Stimulated activated CD8-positive, alpha-beta memory T cell treated with anti-CD3 and anti-CD28 coated beads, Interleukin-12 subunit alpha, Interleukin-12 subunit beta, amount 100 ng/mL, for 24 hours (primary cell): ENCODE data around the gene RAB6C.
"Not testable (repeated sequence)": the region's sequence is repeated elsewhere in the genome, so short reads cannot be mapped to it uniquely, and the experiment has no call there.

ENCODE experiments used
- DNase-seq: peaks from one replicate; pipeline ENCODE4 v3.0.0-alpha.2; 2020; ENCODE audit errors: extremely low read depth

Gene RAB6C

DNA sequence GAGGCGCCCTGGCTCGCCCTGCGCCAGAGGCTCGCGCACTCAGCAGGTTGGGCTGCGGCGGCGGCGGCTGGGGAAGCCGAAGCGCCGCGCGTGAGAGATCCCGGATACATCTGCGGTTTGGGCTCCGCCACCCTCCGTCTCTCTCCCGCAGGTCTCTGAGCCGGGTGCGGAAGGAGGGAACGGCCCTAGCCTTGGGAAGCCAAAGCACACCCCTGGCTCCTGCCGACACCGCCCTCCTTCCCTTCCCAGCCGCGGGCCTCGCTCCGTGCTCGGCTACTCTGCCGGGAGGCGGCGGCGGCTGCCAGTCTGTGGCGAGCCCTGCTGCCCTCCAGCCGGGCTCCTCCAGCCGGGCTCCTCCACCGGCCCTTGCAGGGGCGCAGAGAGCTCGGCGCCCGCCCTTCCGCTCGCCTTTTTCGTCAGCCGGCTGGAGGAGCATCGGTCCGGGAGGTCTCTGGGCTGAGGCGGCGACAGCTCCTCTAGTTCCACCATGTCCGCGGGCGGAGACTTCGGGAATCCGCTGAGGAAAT is at the start of gene RAB6C:
RAB6C (plus strand) TSS at position 38 of the 527 bp plus-strand sequence; CDS start at position 488, 450 bp downstream.
- not testable (repeated sequence) for DNase-seq

DNA sequence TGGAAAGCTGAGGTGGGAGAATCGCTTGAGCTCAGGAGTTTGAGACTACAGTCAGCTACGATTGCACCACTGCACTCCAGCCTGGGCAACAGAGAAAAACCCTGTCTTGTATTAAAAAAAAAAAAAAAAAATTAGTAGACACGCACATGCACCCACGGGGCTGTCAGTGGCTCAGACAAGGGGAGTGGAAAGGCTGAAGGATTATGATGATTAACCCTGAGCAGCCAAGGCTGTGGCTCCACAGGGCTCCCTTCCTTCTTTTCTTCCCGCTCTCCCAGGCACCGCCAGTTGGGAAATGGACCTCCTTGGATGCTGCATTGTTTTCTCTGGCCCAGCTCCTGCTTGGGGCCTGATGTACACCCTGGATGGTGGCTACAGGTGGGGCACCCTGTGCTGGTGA is 49.0 kb upstream of the RAB6C start:
- DNase-seq: no peak

DNA sequence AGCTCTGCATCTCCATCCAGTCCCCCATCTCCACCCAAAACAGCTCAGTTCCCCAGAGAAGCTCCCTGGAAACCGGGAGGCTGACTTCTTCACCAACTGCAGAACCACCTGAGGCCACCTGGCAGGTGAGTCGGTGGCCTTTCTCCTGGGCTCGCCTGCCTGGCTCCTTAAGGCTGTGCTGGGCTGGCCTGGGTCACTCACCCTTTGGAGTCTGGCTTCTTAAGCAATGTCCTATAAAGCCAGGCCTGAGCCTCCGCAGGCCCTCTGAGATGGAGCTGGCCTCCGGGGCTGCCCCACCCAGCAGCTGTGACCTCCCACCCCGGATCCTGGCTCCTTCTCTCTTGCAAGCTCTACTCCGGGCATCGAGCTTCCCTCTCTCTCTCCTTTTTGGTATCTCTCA is 46.1 kb upstream of the RAB6C start:
- not testable (repeated sequence) for DNase-seq

DNA sequence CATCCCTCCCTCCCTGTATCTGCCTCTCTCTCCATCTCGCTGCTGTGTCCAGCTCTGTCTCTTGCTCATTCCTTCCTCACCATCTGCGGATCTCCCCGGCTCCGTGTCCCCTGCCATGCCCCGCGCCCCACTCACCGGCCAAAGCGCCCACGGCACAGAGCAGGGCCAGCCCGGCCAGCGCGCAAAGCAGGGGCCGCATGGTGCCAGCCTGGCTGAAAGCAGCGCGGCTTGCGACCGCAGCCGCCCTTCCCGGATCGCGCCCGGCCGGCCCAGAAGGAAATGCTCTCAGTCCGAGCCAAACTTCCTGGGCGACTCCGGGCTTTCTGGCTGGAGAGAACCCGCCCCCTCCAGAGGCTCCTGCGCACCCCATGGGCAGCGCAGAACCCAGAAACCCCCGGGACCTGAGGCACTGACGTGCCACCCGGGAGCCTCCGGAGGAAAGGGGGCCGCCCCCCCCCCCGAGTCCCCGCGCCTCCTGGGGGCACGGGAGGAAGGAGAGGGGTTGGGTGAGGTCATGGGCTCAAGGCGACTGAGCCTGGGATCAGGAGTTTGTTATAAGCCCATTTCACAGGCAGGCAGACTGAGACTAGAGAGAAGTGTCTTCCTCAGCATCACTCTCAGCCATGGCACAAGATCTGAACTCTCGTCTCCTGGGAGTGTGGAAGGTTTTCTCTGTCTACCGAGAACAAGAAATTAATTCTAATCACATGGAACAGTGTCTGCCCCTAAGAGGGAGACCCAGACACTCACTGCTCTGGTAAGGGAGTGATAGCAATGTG is 45.2 kb upstream of the RAB6C start:
- DNase-seq: no peak

DNA sequence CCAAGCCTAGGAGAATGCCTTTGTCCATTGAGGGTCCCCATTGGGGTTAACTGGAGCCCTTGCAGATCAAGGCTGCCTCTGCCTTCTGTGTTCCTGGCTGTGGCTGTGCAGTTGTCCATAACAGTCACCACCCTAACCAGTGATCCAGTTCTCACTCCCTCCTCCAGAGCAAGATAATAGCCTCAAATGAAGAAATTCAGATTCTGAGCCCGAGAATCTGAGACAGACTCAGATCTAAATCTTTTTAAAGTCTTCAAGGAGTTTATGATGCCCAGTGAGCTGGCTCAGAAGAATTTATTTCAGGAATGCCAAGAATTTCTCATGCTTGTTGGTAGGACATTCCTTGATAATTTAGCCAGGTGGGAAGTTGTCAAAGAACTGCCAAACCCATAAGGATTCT is 44.3 kb upstream of the RAB6C start:
- DNase-seq: no peak

DNA sequence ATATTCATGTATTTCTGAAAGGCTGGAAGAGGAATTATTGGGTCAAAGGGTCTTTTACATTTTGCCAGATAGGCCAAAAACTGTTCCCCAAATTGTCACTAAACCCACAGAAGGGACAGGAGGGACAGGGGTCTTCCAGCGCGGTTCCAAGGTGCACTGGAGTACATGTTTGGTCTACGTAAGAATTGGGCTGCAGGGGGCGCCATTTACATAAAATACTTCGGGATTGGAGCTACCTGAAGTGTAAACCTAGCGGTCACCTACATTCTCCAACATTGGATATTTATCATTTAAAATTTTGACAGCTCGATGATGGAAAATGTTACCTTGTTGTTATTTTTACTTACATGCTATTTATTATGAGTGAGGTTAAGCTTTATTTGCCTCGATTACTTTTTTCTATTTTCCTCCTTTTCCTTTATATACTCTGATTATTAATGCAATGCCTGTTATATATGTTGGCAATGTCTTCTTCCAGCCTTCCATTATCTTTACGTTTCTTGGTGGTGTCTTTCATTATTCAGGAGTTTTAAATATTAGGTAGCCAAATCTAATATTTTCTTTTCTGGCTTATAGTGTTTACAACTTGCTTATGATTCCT is 43.0 kb upstream of the RAB6C start:
- no peak for DNase-seq

DNA sequence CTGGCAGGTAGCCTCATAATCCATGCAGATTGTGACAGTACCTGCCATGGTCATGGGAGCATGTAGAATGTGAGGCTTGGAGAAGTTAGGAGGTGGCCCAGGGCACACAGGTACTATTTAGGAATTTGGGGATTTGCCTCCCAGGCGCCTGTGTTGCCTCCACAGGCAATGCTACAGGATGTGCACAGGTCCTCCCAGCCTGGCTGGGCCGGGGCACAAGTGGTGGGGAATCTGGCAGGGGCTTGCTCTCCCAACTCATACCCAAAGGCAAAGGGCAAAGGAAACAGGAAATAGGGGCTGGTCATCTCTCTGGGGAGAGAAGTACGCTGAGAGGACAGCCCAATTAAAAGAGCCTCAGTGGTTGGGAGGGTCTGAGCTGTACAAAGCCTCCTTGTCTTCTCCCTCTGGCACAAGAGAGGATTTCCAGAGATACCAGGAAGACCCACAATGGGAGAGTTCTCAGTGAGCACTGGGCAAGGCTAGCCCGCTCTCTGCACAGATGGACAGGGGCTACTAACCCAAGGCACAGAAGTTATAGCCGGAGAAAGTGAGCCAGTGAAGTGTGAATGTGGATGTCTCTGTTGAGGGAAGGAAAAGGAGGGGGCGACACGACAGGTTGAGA is 40.5 kb upstream of the RAB6C start:
- DNase-seq: not testable (repeated sequence)

DNA sequence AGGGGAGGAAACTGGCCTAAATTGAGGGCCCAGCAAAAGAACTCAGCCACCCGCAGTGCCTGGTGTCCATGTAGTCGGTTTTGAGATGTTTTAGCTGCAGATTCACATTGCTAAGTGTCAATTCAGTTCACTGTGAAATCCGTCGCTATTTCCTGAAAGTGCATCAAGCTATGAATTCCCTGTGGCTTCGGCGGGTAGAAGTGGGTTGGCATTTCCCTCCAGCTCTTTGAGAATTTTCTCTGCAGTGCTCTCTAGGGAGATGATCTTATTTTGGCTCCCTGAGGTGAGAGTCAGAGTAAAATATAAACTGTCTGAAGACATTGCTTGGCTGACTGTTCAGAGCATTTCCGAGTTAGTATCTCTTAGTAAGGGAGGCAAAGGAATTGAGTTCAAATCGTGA is 36.0 kb upstream of the RAB6C start:
- not testable (repeated sequence) for DNase-seq

DNA sequence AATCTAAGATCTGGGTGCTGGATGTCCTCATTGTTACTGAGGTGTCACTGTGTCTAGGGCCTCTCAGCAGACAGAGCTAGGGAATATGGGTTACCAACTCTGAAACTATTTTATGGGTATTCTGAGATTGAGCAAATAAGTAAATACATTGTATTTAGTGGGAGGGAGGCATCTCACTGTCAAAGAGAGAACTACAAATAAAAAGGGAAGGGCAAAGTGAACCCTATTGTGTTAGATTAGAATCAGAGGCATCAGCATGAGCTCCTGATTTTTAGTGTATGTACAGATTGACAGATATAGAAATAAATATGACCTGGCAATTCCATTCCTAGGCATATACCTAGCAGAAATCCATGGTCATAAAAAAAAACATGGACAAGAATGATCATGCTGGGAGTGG is 33.9 kb upstream of the RAB6C start:
- DNase-seq: no peak

DNA sequence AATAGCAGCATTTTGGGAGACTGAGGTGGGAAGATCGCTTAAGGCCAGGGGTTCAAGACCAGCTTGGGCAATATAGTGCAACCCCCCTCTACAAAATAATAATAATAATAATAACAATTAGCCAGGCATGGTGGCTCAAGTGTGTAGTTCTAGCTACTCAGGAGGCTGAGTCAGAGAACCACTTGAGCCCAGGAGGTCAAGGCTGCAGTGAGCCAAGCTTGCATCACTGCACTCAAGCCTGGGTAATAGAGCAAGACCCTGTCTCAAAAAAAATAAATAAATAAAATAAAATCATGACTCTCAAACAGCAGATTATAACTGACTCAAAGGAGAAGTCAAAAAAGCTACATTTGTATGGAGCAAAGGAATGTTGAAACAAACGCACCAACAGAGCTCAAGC is 31.8 kb upstream of the RAB6C start:
- DNase-seq: not testable (repeated sequence)

DNA sequence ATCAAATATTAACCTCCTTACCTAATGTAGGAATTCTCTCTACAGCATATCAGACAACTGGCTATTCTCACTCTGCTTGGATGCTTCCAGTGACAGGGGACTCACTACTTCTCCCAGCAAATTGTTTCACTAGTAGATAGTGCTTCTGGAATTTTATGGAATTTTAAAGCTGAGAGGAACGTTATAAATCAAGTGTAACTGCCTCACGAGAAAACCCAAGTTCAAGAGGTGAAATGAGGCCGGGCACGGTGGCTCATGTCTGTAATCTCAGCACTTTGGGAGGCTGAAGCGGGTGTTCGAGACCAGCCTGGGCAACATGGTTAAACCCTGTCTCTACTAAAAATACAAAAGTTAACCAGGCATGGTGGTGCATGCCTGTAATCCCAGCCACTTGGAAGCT is 23.3 kb upstream of the RAB6C start:
- not testable (repeated sequence) for DNase-seq

DNA sequence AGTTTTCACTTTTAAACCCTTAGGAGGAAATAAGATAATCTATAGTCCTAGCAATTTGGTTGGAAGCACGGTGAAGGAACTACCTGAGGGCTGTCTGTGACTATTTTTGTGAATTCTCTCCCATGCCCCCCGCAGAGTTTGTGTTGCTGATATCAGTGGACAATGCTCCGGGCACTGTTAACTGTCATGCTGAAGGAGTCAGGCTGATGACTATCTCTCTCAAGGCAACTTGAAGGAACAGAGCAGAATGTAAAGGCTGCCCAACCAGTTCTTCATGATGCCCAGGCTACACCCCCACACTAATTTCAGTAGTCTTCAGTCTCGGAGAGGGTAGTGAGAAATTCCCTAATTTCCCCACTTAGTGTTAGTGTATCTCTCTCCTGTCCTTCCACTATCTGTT is 21.6 kb upstream of the RAB6C start:
- no peak for DNase-seq

DNA sequence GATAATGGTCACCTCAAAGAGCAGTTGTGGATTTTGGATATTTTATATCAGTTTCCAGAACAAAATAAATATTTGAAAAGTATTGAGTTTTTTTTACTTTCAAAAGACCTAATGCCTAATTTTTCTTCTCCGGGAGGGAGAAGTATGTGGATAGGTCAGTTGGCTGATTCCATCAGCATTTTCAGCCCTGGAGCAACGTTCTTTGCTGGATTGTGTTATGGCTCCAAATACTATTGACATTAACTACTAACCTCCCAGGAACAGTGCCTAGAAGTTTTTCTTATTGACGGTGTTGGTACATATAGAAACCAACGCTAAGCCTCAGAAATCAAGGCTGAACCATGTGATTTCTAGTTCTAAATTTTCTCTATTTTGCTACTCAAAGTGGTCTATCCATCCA is 20.7 kb upstream of the RAB6C start:
- not testable (repeated sequence) for DNase-seq

DNA sequence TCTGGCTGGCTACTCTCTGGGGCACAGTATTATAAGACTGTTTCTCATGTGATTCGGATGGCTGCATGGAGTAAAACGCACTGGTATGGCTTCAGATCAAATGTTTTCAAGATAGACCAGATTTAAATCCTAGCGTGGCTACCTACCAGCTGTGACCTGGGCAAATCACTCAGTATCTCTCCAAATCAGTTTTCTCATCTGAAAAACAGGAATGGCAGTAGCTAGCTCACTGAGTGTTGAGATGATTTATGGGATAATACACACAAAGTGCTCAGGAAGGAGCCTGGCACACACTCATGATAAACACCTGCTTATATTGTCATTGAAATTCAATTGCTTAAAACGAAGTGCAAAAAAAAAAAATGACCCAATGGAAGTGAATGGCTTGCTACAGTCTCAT is 10.9 kb upstream of the RAB6C start:
- DNase-seq: not testable (repeated sequence)

DNA sequence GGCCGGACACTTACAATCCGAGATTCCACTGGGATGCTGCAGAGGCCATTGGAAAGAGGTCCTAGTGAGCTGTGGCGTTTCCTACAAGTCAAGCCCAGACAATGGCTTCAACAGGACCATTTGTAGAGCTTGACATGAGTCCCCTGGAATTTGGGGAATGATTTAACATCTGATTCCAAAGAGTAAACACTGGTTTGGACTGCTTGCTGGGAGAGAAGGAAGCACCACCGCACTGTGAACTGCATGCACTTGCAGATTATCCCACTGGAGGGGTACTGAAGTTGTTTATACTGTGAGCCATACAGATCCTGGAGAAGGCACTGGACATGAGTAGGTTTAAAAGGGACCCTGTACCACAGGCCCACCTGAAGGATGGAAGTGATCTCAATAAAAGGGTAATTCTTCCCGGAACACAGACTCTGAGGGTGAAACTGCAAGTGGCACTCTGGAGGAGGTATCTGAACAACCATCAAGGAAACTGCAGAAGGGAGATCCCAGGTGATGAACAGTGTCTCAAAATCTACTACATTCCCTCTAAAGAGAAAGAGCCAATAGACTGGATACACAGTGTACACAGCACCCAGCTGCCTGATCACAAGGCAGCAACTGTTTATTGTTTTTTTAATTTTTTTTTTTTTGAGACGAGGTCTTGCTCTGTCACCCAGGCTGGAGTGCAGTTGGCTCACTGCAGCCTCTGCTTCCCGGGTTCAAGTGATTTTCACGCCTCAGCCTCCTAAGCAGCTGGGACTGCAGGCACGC is 4.3 kb upstream of the RAB6C start:
- DNase-seq: no peak

DNA sequence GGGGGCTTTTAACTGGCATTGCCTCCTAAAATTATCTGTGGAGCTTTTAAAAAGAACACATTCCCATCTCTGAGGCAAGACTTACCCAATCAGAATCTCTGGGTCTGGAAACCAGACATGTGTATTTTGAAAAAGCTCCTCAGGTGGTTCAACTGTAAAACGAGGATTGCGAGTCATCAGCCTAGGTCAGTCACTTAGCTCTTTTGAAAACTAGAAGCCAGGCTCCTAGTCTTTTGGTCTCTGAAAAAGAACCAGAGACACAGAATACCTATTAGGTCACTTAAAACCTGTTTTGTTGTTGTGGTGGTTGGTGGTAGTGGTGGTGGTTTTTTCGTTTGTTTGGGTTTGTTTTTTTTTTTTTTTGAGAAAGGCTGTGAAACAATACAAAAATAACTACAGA is 2.5 kb upstream of the RAB6C start:
- not testable (repeated sequence) for DNase-seq

DNA sequence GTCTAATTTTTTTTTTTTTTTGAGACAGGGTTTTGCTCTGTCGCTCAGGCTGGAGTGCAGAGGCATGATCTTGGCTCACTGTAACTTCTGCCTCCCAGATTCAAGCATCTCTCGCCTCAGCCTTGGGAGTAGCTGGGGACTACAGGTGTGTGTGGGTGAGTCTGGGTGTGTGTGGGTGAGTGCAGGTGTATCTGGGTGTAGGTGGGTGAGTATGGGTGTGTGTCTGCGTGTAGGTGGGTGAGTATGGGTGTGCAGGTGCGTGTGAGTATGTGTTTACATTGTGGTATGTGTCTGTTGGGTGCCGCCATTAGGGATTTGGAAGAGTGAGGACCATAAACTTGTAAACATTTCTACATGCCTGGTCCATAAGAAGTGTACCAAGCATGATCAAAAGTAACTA is 1.5 kb upstream of the RAB6C start:
- no peak for DNase-seq

DNA sequence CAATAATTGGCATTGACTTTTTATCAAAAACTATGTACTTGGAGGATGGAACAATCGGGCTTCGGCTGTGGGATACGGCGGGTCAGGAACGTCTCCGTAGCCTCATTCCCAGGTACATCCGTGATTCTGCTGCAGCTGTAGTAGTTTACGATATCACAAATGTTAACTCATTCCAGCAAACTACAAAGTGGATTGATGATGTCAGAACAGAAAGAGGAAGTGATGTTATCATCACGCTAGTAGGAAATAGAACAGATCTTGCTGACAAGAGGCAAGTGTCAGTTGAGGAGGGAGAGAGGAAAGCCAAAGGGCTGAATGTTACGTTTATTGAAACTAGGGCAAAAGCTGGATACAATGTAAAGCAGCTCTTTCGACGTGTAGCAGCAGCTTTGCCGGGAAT is 780 bp downstream of the RAB6C start:
- DNase-seq: not testable (repeated sequence)

DNA sequence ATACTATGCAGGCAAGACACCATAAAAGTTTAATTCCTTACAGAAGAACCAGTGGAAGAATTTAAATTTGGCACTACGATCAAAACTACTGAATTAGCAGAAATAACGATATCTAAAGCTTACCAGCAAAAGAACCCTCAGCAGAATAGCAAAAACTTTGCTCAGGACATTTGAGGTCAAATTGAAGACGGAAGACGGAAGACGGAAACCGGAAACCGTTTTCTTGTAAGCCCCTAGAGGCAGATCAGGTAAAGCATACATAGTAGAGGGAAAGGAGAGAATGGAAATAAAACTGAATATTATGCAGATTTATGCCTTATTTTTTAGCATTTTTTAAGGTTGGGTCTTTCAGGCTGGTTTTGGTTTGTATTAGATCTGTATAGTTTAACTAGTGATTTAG is 2.2 kb downstream of the RAB6C start:
- not testable (repeated sequence) for DNase-seq

DNA sequence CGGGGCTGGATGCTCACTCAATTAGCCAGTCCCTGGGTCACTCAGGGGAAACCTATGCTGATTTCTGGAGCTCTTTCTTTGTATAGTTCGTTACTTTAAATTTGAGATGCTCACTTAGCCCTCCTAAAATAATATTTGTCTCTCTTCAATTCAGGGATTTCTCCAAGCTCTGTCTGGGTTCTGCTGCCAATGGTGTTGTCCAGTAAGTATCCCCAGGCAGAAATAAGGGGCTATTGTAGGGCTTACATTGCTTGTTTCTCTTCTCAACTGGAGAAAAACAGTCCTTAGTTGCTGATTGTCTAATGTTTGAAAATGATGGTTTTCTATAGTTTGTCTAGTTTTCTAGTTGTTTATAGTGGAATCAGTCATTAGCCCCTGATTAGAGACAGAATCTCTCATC is 5.0 kb downstream of the RAB6C start:
- no peak for DNase-seq

DNA sequence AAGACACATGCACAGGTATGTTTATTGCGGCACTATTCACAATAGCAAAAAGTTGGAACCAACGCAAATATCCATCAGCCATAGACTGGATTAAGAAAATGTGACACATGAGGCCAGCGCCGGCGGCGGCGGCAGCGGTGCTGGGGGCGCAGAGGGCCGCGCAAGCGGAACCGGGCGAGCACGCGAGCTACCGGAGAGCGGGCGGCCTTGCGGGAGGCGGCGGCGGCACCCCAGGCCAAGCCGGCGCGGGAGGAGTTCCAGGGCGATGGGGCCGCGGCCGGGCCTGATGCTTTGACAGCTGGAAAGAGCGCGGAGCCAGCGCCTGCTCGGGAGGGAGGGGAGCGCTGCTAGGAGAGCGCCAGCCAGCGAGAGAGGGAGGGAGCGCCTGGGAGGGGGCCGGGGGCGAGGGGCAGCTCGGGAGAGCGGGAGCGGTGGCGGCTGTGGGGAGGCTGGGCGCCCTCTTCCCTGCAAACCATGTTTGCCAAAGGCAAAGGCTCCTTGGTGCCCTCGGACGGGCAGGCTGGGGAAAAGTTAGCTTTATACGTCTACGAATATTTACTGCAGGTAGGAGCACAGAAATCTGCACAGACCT is 13.0 kb downstream of the RAB6C start:
- DNase-seq: not testable (repeated sequence)

DNA sequence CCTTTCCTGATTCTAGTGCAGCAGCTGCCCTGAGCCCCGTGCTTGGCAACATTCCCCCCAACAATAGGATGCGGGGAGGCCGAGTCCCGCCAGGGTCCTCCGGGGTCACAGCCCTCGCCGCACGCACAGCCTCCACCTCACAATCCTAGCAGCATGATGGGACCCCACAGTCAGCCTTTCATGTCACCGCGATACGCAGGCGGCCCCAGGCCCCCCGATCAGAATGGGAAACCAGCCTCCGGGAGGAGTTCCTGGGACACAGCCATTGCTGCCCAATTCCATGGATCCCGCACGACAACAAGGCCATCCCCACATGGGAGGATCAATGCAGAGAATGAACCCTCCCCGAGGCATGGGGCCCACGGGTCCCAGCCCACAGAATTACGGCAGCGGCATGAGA is 13.7 kb downstream of the RAB6C start:
- not testable (repeated sequence) for DNase-seq
